GM12873 (cell line): ENCODE results near the gene ACO2.
A peak's percentile ranks its signal among the peaks of the same experiment; 100 is the strongest.

ENCODE experiments used
- TF ChIP-seq, protein P1 (sequence below): IDR thresholded peaks from 2 replicates; pipeline ENCODE4 v1.5.1; 2012; ENCODE audit warnings: low read depth, mild to moderate bottlenecking, moderate library complexity, low read length, control low read depth; ENCODE audit not compliant: insufficient read depth; ENCODE audit errors: missing control alignments

ACO2 gene

DNA sequence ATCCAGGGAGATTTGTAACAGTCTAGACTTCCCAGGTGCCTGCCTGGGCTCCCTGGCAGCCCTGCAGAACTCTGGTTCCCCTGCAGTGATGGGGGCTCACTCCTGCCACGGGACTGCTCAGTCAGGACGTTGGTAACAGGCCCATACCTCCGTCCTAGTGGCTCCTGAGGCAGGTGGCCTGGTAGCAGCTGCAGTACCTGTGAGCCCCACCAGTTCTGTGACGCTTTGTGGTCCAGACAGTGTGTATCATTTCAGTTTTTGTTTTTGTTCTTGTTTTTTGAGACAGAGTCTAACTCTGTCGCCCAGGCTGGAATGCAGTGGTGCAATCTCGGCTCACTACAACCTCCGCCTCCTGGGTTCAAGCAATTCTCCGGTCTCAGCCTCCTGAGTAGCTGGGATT lies 47.5 kb downstream of the ACO2 start:
- TF ChIP-seq, protein P1, sequence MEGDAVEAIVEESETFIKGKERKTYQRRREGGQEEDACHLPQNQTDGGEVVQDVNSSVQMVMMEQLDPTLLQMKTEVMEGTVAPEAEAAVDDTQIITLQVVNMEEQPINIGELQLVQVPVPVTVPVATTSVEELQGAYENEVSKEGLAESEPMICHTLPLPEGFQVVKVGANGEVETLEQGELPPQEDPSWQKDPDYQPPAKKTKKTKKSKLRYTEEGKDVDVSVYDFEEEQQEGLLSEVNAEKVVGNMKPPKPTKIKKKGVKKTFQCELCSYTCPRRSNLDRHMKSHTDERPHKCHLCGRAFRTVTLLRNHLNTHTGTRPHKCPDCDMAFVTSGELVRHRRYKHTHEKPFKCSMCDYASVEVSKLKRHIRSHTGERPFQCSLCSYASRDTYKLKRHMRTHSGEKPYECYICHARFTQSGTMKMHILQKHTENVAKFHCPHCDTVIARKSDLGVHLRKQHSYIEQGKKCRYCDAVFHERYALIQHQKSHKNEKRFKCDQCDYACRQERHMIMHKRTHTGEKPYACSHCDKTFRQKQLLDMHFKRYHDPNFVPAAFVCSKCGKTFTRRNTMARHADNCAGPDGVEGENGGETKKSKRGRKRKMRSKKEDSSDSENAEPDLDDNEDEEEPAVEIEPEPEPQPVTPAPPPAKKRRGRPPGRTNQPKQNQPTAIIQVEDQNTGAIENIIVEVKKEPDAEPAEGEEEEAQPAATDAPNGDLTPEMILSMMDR, result peak; percentile 8

DNA sequence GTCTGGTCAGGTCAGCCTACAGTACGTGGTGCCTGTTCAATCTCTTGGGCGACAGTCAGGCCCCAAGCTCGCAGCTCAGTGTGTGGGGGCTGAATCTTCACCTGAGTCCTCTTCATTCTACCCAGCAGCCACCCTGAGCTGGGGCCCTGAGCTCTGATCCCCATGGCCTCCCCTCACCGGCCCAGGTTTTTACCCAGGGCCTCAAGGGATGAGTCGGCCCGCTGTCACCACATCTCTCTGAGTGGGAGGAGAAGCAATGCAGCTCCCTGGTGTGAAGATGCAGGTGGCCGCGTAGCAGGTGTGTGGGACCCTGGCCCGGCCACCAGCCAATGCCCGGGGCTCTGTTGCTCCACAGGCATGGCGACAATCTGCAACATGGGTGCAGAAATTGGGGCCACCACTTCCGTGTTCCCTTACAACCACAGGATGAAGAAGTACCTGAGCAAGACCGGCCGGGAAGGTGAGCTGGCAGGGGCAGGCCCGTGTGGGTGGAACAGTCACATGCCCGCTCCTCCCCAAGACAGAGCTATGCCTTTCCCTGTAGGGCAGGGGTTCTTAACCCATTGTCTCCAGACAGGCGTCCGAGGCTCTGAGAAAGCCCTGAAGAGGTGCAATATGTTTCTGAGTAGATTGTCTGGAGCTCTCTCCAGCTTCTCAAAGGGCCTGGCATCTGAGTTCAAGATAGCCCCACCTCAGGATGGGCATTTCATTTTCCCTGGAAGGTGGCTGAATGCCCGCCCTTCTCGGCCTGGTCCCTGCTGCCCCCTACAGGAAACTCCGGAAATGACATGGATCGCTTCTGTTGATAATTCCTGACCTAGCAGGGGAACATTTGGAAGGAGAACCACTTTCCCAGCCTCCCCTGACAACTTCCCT lies 48.5 kb downstream of the ACO2 start:
- TF ChIP-seq, protein P1, result peak; percentile 79

DNA sequence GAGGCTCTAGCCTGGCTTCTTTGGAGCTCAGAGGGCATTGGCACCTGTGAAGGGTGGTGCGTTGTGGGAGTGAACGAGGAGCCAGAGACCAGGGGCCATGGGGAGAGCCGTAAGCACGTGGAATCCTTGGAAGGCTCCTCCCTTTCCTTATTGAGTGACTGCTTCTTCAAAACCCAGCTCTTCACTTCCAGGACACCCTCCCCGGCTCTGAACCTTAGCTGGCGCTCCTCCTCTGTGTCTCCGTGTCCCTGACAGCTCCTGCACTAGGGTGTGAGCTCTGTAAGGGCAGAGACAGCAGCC lies 49.1 kb downstream of the ACO2 start:
- TF ChIP-seq, protein P1, result no peak

DNA sequence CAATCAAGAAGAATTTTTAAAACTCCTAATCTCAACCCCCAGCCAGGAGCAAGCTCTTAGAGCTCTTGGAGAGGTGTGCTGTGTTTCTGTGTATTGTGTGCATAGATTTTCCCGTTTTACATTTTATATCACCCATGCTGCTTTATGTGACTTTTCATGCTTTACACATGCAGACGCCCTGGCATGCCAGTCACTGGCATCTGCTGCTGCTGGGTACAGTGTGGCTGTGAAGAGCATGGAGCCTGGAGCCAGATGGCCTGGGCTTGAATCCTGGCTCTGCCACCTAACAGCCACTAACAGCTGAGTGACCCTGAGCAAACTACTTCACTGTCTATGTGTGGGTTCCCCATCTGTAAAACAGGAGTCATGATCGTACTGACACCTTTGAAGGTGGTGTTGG lies 52.2 kb downstream of the ACO2 start:
- TF ChIP-seq, protein P1, result no peak

DNA sequence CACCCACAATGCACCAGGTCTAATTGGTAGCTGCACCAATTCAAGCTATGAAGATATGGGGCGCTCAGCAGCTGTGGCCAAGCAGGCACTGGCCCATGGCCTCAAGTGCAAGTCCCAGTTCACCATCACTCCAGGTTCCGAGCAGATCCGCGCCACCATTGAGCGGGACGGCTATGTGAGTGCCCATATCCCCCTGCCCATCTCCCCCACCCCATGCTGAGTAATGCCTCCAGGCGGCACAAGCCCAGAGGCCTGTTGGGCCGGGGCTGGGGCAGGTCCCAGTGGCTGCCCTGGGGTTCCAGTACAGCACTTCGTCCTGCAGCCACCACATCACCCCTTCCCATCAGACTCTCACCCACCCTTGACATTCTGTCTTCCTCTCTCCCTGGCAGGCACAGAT lies 53.9 kb downstream of the ACO2 start:
- TF ChIP-seq, protein P1, result no peak

DNA sequence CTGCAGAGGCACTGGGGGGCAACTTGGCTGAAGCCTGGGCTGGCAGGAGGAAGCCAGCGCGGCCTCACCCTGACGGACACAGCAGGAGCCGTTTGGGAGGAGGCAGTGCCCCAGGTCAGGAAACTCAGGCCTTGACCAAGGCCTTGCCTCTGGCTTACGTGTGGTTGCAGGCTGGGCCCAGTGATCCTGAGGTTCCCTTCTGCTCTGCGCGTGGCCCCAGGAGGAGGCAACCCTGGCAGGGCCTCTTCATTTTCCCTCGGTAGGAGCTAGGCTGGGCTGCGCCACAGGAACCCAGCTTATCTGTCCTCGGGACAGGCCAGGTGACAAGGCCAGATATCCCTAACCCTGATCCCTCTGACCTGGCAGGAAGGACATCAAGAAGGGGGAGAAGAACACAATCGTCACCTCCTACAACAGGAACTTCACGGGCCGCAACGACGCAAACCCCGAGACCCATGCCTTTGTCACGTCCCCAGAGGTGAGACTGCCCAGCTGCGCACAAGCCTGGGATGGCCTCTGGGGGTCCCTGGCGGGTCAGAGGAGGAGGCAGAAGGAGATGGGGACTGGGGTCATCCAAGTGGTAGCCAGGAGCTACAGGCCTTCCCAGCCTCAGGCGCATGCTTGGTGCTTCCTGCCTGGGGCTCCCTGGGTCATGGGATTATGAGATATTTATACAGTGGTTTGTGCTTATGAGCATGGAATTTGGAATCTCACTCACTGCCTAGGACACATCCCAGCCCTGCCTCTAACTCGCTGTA lies 54.7 kb downstream of the ACO2 start:
- TF ChIP-seq, protein P1, result no peak

DNA sequence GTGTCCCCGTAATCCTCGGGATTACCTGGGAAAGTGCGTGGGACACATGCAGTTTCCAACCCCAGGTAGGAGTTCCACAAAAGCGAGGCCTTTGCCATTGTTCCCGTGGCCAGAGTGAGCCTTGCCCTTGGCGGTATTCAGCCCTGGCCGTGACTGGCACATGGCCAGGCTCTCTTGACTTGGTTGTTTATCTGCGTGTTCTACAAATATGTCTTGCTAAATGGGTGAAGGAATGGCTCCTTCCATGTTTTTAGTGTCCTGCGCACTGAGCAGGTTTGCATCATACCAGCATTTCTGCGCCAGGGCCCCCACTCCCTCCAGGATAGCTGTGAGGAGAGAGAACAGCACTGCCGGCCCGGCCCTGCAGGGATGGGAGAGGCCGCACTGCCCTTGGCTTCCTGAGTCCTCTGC lies 55.3 kb downstream of the ACO2 start:
- TF ChIP-seq, protein P1, result no peak
